HepG2 (cell line): Measurements from ENCODE around the gene GJC2. TPM values are rescaled to one million over a fixed set of nuclear protein-coding genes. Genes with fewer than 3 reads are reported as not detected.

ENCODE experiments used
- ATAC-seq: fragments of 200-7000 bp; cut with Tn5 transposase; 3 replicates; pipeline ENCODE4 v1.9.1; 2020; ENCODE audit warnings: mild to moderate bottlenecking, moderate library complexity
- BruUV-seq: library from RNA; stranded (reverse); fragments of 400-500 nt; replicated peaks from 2 replicates; lab custom pipeline; 2021; lab: Mats Ljungman, UMichigan
- CTCF ChIA-PET: fragments of 300-600 bp; formaldehyde crosslinking; extraction: SDS; loops from one replicate; lab custom pipeline; 2021; ENCODE audit warnings: low total read pairs, inconsistent platforms, low intra/inter-chr PET ratio; lab: Yijun Ruan, JAX
- POLR2A ChIA-PET: fragments of 350-600 bp; sonication (Branson Sonifier 250); formaldehyde crosslinking; loops from one replicate; lab custom pipeline; 2020; ENCODE audit warnings: antibody characterized with exemption, inconsistent platforms; lab: Yijun Ruan, JAX
- DNase-seq: peaks from one replicate; pipeline ENCODE4 v3.0.0-alpha.2; 2015; ENCODE audit warnings: low spot score
- FAIRE-seq: peaks from 3 replicates; lab custom pipeline; 2011; peaks lifted over from hg19 to GRCh38; lab: Jason Lieb, UNC
- H2AFZ ChIP-seq: one replicate; pipeline ENCODE4 v1.6.1; 2011; ENCODE audit warnings: low read length, inconsistent platforms
- H3K27ac ChIP-seq: fragments of 300-600 bp; 3 replicates; pipeline ENCODE4 v1.8.0; 2011; ENCODE audit warnings: mixed run types, mild to moderate bottlenecking, mixed read lengths, low read length, inconsistent platforms; ENCODE audit not compliant: insufficient read depth; ENCODE audit errors: extremely low read length
- H3K27me3 ChIP-seq, 2 experiments: fragments of 200-600 bp in 1 of 2; 2 replicates in 1 of 2; 3 replicates in 1 of 2; pipeline versions ENCODE4 v1.6.0 to v1.8.0; 2011; ENCODE audit warnings: low read length in 2 of 2, mild to moderate bottlenecking in 2 of 2, moderate library complexity in 2 of 2, inconsistent platforms in 1 of 2; ENCODE audit not compliant: insufficient read depth in 2 of 2, control insufficient read depth in 1 of 2
- H3K36me3 ChIP-seq, 2 experiments: fragments of 200-600 bp in 1 of 2; replicated peaks in 1 of 2; 2 replicates in 1 of 2; 3 replicates in 1 of 2; pipeline versions ENCODE4 v1.5.1 to v1.8.0; 2011; ENCODE audit warnings: low read length in 2 of 2, inconsistent platforms in 1 of 2; ENCODE audit not compliant: insufficient read depth in 2 of 2, control insufficient read depth in 1 of 2
- H3K4me1 ChIP-seq: 2 replicates; pipeline ENCODE4 v1.5.1; 2012; ENCODE audit warnings: low read length, inconsistent platforms; ENCODE audit not compliant: insufficient read depth
- H3K4me2 ChIP-seq: 2 replicates; pipeline ENCODE4 v1.6.0; 2011; ENCODE audit warnings: low read depth, low read length, inconsistent platforms
- H3K4me3 ChIP-seq, 3 experiments: fragments of 200-600 bp in 1 of 3; sonication (generic), shearing (Covaris generic) in 1 of 3; replicated peaks in 1 of 3; 2 replicates each; pipeline ENCODE4 v1.5.1; 2011 to 2016; ENCODE audit warnings: low read length in 3 of 3, inconsistent platforms in 2 of 3, low read depth in 2 of 3, mild to moderate bottlenecking in 2 of 3, control low read depth in 1 of 3, mixed read lengths in 1 of 3; ENCODE audit not compliant: insufficient read depth in 1 of 3
- H3K79me2 ChIP-seq: one replicate; pipeline ENCODE4 v1.6.1; 2011; ENCODE audit warnings: low read length, inconsistent platforms; ENCODE audit not compliant: insufficient read depth
- H3K9ac ChIP-seq: 2 replicates; pipeline ENCODE4 v1.6.0; 2011; ENCODE audit warnings: mild to moderate bottlenecking, low read depth, low read length, inconsistent platforms; ENCODE audit not compliant: insufficient read depth
- H3K9me3 ChIP-seq: 2 replicates; pipeline ENCODE4 v1.5.1; 2012; ENCODE audit warnings: mild to moderate bottlenecking, low read length
- H4K20me1 ChIP-seq: 2 replicates; pipeline ENCODE4 v1.6.0; 2011; ENCODE audit warnings: inconsistent platforms, mild to moderate bottlenecking, low read length, moderate library complexity; ENCODE audit not compliant: insufficient read depth
- ATF7-NPFF ChIP-seq: sonication (generic); formaldehyde crosslinking; IDR thresholded peaks from 2 replicates; pipeline ENCODE4 v1.8.1; 2023; ENCODE audit warnings: mild to moderate bottlenecking, low read depth, missing genetic modification reagents, moderate library complexity
- GABPA ChIP-seq, 2 experiments: IDR thresholded peaks; 2 replicates each; pipeline ENCODE4 v1.6.1; 2011 to 2016; ENCODE audit warnings: low read depth in 2 of 2, low read length in 1 of 2, missing biosample characterization in 1 of 2, missing genetic modification characterization in 1 of 2
- KLF16 ChIP-seq, 2 experiments: sonication (generic) in 1 of 2; formaldehyde crosslinking in 1 of 2; IDR thresholded peaks; 2 replicates each; pipeline versions ENCODE4 v1.6.1 to v1.8.0; 2016 to 2023; ENCODE audit warnings: missing genetic modification reagents in 2 of 2, missing compliant biosample characterization in 1 of 2
- MEIS1 ChIP-seq: sonication (generic); formaldehyde crosslinking; IDR thresholded peaks from 2 replicates; pipeline ENCODE4 v1.9.0; 2021; ENCODE audit warnings: mild to moderate bottlenecking, missing genetic modification reagents, moderate library complexity, borderline replicate concordance
- PRDM15 ChIP-seq: sonication (generic); formaldehyde crosslinking; IDR thresholded peaks from 2 replicates; pipeline ENCODE4 v1.4.0; 2020; ENCODE audit warnings: missing genetic modification reagents
- STAT6 ChIP-seq: sonication (generic); formaldehyde crosslinking; IDR thresholded peaks from 2 replicates; pipeline ENCODE4 v1.4.0; 2020; ENCODE audit warnings: missing genetic modification reagents, mild to moderate bottlenecking, borderline replicate concordance
- TFDP2 ChIP-seq: sonication (generic); formaldehyde crosslinking; IDR thresholded peaks from 2 replicates; pipeline ENCODE4 v1.4.0; 2020; ENCODE audit warnings: missing genetic modification reagents
- ZNF235 ChIP-seq: sonication (generic); formaldehyde crosslinking; IDR thresholded peaks from 2 replicates; pipeline ENCODE4 v1.8.1; 2023; ENCODE audit warnings: mild to moderate bottlenecking, missing genetic modification reagents, borderline replicate concordance
- ZNF329 ChIP-seq: sonication (generic); formaldehyde crosslinking; IDR thresholded peaks from 2 replicates; pipeline ENCODE4 v1.9.0; 2021; ENCODE audit warnings: low read depth, mild to moderate bottlenecking, missing genetic modification reagents
- ZNF382 ChIP-seq: sonication (generic); formaldehyde crosslinking; IDR thresholded peaks from 2 replicates; pipeline ENCODE4 v1.5.0; 2020; ENCODE audit warnings: missing genetic modification reagents, mild to moderate bottlenecking, borderline replicate concordance
- ZNF788 ChIP-seq: sonication (generic); formaldehyde crosslinking; IDR thresholded peaks from 2 replicates; pipeline ENCODE4 v1.5.0; 2020; ENCODE audit warnings: mild to moderate bottlenecking, missing genetic modification reagents, borderline replicate concordance
- WGBS: methylation state at CpG from one replicate; pipeline ENCODE4 v1.1.6; 2017; ENCODE audit warnings: low lambda C conversion rate; 5-methylcytosine and 5-hydroxymethylcytosine counted together
- in situ Hi-C: cut with HindIII; loops from 2 replicates; pipeline ENCODE4 v1.10.0; 2017; ENCODE audit warnings: low pct_unique_long_range_greater_than_20kb; ENCODE audit not compliant: extremely low pct_ligation_motif_present
- intact Hi-C: fragments of 100-400 bp; cut with micrococcal nuclease; formaldehyde crosslinking; loops from one replicate; pipeline ENCODE4 v1.10.0; 2022; ENCODE audit not compliant: unreplicated experiment
- polyA plus RNA-seq, 8 experiments: library from polyadenylated mRNA; depleted of rRNA in 3 of 8; stranded (reverse) in 7 of 8; unstranded in 1 of 8; fragments of >200 nt; fragmentation: Illumina TruSeq in 4 of 8; extraction: Trizol in 4 of 8; gene quantifications; 2 replicates each; pipeline versions ENCODE4 v1.2.1 to v1.2.3, GENCODE V29; 2011 to 2016; ENCODE audit warnings: low read depth in 4 of 8, missing spikeins in 1 of 8, mixed read lengths in 1 of 8; ENCODE audit not compliant: insufficient read depth in 1 of 8
- total RNA-seq, 5 experiments: library from RNA; depleted of rRNA; stranded (reverse); fragments of >200 nt; fragmentation: Illumina TruSeq; extraction: Trizol; gene quantifications; 2 replicates each; pipeline ENCODE4 v1.2.3, GENCODE V29; 2016; ENCODE audit warnings: low read depth in 1 of 5

Gene GJC2
- total and polyA plus RNA-seq, 2 of the 13 experiments (the other 11 are each of a cell fraction or from before 2014, with no cell fraction given), result 1.6 to 3.8 TPM

GRCh38 chr1:228190182-228190581 lies 40.5 kb downstream of the GJC2 start:
- Histone ChIP-seq H3K4me1 (no peaks in the 10 kb centered on the region), H3K79me2 (no peaks in the 10 kb centered on the region), H3K27ac (no peak overlapping the region), H3K36me3 (no peaks in the 10 kb centered on the region), H4K20me1 (no peaks in the 10 kb centered on the region), H2AFZ (no peak overlapping the region), H3K4me3 (no peak overlapping the region)
- POLR2A ChIA-PET, result no interaction called here
- intact Hi-C loops (no loop called here), in situ Hi-C loops (loop anchor here (10.0 kb wide), 1 partner anchor 195 kb away; no protein-coding TSS in a partner anchor)
- CTCF ChIA-PET, result no interaction called here
- ATAC-seq, result no peak
- no peak for TF ChIP-seq KLF16 (CRISPR knock-in tag; IDR thresholded peaks at IDR 0.05)
- TF ChIP-seq PRDM15 (CRISPR knock-in tag), result no peak
- no peak for TF ChIP-seq ZNF382 (CRISPR knock-in tag)
- no peak for TF ChIP-seq ZNF788 (CRISPR knock-in tag)
- TF ChIP-seq GABPA (IDR thresholded peaks at IDR 0.05; ENCODE audit: low read depth, low read length), result no peak
- no peak for TF ChIP-seq GABPA (CRISPR knock-in tag; IDR thresholded peaks at IDR 0.05; ENCODE audit: low read depth)
- no peak for TF ChIP-seq ATF7-NPFF (CRISPR knock-in tag)
- no peak for TF ChIP-seq ZNF329 (CRISPR knock-in tag)
- TF ChIP-seq TFDP2, result no peak
- TF ChIP-seq STAT6 (CRISPR knock-in tag), result no peak
- no peak for TF ChIP-seq ZNF235 (CRISPR knock-in tag)
- TF ChIP-seq MEIS1, result no peak
- TF ChIP-seq, all 625 proteins: peak for 0
- H3K4me2 ChIP-seq, result no peak overlapping the region
- H3K27me3 ChIP-seq, result no peaks in the 10 kb centered on the region; a peak in 1 of 5 replicates
- no peaks in the 10 kb centered on the region for H3K9me3 ChIP-seq
- BruUV-seq, result no TSS peak
- 45% methylated on average over 9 of the region's 14 CpGs for WGBS
- no peak overlapping the region for H3K9ac ChIP-seq
- no peak for DNase-seq
- FAIRE-seq, result no peak
